ENCODE results near the gene SHC4. TPM values are rescaled to one million over a fixed set of nuclear protein-coding genes. Genes with fewer than 3 reads are reported as not detected.
A peak's percentile ranks its signal among the peaks of the same experiment; 100 is the strongest.
"Not testable (repeated sequence)": the region's sequence is repeated elsewhere in the genome, so short reads cannot be mapped to it uniquely, and the experiment has no call there.

Gene SHC4
- total RNA-seq, 1 donor from 2014 or later = 4.5 TPM

DNA sequence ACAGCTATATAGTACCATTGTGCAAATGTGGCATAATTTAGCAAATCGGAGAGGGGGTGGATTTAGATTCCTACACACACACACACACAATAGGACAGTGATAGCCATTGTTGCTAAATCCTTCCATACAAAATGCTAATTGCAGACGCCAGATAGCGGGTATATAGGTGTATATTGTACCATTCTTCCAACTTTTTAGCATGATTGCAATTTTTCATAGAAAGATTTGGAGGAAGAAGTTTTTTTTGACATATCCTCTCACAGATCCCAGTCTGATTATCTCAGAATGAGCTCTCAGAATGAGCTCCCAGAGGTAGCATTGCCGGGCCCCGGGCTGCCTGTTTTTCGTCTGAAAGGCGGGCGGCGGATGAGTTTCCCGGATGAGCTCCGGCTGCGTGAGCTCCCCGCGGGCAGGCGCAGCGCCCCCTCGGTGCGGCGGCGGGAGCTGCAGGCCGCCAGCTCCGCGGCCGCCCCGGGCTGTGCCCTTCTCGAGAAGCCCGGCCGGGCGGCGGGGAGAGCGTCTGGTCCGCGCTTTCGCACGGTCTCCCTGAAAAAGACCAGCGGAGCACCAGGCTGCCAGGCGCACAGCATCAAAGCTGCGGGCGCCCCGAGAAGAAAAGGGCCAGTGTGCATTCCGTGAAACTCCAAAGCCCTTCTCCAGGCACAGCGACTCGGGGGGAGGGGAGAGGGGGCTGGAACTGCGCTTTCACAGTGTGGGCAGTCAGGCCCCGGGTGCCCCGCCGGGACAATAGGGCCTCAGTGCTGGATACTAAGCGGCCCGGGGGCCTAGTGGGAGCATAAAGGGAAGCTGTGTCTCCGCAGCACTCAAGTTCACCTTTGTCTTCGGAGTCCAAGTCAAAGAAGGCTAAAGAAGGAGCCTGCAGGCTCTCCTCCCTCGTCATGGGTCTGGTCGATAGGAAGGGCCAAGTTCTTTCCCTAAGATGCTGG lies 12.0 kb upstream of the SHC4 start:
- H3K36me3 Mint-ChIP-seq = no peaks in the 10 kb centered on the region
- H3K9me3 Mint-ChIP-seq = peaks cover 5% of the 10 kb centered on the region
- peak overlapping the region; percentile 31 for H3K27ac Mint-ChIP-seq
- no peaks in the 10 kb centered on the region for H3K27me3 Mint-ChIP-seq
- H3K4me3 Mint-ChIP-seq = peak overlapping the region; percentile 68
- DNase-seq (ENCODE audit: extremely low spot score, unreplicated experiment) = peak; percentile 88
- TF ChIP-seq, protein P1, sequence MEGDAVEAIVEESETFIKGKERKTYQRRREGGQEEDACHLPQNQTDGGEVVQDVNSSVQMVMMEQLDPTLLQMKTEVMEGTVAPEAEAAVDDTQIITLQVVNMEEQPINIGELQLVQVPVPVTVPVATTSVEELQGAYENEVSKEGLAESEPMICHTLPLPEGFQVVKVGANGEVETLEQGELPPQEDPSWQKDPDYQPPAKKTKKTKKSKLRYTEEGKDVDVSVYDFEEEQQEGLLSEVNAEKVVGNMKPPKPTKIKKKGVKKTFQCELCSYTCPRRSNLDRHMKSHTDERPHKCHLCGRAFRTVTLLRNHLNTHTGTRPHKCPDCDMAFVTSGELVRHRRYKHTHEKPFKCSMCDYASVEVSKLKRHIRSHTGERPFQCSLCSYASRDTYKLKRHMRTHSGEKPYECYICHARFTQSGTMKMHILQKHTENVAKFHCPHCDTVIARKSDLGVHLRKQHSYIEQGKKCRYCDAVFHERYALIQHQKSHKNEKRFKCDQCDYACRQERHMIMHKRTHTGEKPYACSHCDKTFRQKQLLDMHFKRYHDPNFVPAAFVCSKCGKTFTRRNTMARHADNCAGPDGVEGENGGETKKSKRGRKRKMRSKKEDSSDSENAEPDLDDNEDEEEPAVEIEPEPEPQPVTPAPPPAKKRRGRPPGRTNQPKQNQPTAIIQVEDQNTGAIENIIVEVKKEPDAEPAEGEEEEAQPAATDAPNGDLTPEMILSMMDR (conservative IDR thresholded peaks at IDR 0.05) = peak; percentile 97
- peaks cover 30% of the 10 kb centered on the region for H3K4me1 Mint-ChIP-seq (ENCODE audit: unreplicated experiment)

DNA sequence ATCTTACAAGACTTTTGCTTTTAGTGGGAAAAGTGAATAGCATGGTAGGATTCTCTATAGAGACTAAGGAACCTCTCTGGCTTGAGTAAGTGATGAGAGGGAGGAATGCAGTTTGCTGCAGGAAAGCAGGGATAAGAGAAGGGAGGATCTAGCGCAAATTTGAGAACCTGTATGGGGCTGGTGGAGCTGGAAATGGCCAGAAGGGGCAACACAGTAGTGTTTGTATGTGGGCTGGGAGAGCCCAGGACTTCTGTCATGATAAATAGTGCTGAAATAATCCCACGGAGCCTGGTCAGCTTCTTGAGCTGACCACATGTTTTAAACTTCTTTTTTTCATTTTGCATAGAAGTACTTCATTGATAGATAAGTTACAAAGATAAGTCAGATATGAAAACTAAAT lies 11.2 kb upstream of the SHC4 start:
- Mint-ChIP-seq H3K4me3 (peak overlapping the region; percentile 67), H3K27ac (peak overlapping the region; percentile 18), H3K9me3 (peaks cover 5% of the 10 kb centered on the region), H3K27me3 (no peaks in the 10 kb centered on the region), H3K36me3 (no peaks in the 10 kb centered on the region), H3K4me1 (ENCODE audit: unreplicated experiment) (peaks cover 30% of the 10 kb centered on the region)
- TF ChIP-seq, protein P1 (conservative IDR thresholded peaks at IDR 0.05) = peak; percentile 49
- DNase-seq (ENCODE audit: extremely low spot score, unreplicated experiment) = no peak

DNA sequence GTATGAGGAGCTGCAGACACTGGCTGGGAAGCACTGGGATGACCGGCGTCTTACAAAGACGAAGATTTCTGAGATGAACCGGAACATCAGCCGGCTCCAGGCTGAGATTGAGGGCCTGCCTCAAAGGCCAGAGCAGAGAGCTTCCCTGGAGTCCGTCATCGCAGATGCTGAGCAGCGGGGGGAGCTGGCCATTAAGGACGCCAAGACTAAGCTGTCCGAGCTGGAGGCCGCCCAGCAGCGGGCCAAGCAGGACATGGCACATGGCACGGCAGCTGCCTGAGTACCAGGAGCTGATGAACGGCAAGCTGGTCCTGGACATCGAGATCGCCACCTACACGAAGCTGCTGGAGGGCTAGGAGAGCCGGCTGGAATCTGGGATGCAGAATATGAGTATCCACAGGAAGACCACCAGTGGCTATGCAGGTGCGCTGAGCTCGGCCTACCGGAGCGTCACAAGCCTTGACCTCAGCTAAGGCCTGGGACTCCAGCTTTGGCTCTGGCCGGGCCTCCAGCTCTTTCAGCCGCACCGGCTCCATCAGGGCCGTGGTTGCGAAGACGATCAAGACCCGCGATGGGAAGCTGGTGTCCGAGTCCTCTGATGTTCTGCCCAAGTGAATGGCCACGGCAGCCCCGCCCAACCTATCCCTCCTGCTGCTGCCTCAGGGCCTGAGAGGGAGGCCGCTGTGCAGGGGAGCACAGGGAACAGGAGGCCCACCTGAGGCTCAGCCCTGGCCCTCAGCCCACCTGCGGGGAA lies 9.2 kb upstream of the SHC4 start:
- TF ChIP-seq, protein P1 (conservative IDR thresholded peaks at IDR 0.05) = no peak
- Mint-ChIP-seq H3K9me3 (no peaks in the 10 kb centered on the region), H3K36me3 (no peaks in the 10 kb centered on the region), H3K27ac (no peak overlapping the region), H3K27me3 (peaks cover 5% of the 10 kb centered on the region), H3K4me1 (ENCODE audit: unreplicated experiment) (peaks cover 20% of the 10 kb centered on the region), H3K4me3 (no peak overlapping the region)
- DNase-seq (ENCODE audit: extremely low spot score, unreplicated experiment) = no peak

DNA sequence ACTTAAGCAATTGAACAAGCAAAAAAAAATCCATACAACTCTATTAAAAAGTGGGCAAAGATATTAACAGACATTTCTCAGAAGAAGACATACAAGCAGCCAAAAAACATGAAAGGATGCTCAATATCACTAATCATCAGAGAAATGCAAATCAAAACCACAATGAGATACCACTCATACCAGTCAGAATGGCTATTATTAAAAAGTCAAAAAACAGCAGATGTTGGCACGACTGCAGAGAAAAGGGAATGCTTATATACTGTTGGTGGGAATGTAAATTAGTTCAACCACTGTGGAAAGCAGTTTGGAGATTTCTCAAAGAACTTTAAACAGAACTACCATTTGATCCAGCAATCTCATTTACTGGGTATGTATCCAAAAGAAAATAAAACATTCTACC lies 7.2 kb upstream of the SHC4 start:
- not testable (repeated sequence) for H3K27ac Mint-ChIP-seq; H3K9me3 Mint-ChIP-seq; H3K36me3 Mint-ChIP-seq; DNase-seq (ENCODE audit: extremely low spot score, unreplicated experiment); H3K4me3 Mint-ChIP-seq; H3K27me3 Mint-ChIP-seq
- peaks cover 12% of the 10 kb centered on the region for H3K4me1 Mint-ChIP-seq (ENCODE audit: unreplicated experiment)

DNA sequence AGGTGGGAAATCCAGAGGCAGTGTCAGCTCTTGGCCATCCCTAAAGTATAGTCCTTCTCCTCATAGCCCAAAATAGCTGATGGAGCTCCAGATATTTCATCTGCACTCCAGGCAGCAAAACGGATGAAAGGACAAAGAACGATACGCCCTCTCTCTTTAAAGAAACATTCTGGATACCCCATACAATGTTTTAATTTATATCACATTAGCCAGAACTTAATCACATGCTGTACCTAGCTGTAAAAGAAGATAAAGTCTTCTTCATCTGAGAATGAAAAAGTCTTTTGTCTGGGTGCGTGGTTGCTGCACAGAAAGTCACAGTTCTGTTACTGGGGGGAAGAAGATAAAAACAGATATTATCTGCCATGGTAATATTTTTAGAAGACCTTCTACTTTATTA lies 4.3 kb upstream of the SHC4 start:
- H3K27me3 Mint-ChIP-seq = peaks cover 19% of the 10 kb centered on the region
- H3K36me3 Mint-ChIP-seq = no peaks in the 10 kb centered on the region
- TF ChIP-seq, protein P1 (conservative IDR thresholded peaks at IDR 0.05) = no peak
- no peaks in the 10 kb centered on the region for H3K9me3 Mint-ChIP-seq
- H3K27ac Mint-ChIP-seq = no peak overlapping the region
- no peak overlapping the region for H3K4me3 Mint-ChIP-seq
- DNase-seq (ENCODE audit: extremely low spot score, unreplicated experiment) = no peak
- peaks cover 12% of the 10 kb centered on the region for H3K4me1 Mint-ChIP-seq (ENCODE audit: unreplicated experiment)

DNA sequence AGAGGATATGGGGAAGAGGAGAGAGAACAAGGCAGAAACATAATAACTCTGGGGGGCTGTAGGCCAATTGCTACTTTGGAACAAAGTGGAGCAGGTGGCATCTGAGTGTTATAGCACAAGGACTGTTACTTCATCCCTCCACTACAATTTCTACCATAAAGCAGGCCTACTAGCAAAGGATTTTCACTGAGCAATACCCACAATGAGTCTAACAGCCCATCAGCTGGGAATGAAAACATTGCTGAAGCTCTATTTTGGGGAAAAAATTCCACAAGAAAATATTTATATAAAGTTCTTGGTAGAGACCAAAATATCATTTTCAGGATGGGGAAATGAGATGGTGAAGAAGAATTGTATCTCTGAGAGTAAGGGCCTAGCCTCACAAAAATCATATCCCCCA lies 3.6 kb upstream of the SHC4 start:
- DNase-seq (ENCODE audit: extremely low spot score, unreplicated experiment) = no peak
- peaks cover 12% of the 10 kb centered on the region for H3K4me1 Mint-ChIP-seq (ENCODE audit: unreplicated experiment)
- H3K36me3 Mint-ChIP-seq = no peaks in the 10 kb centered on the region
- no peak overlapping the region for H3K4me3 Mint-ChIP-seq
- no peaks in the 10 kb centered on the region for H3K9me3 Mint-ChIP-seq
- H3K27ac Mint-ChIP-seq = no peak overlapping the region
- TF ChIP-seq, protein P1 (conservative IDR thresholded peaks at IDR 0.05) = no peak
- peaks cover 23% of the 10 kb centered on the region for H3K27me3 Mint-ChIP-seq
